HepG2 (cell line): ENCODE results near the gene FAM180A. TPM values are rescaled to one million over a fixed set of nuclear protein-coding genes. Genes with fewer than 3 reads are reported as not detected.

ENCODE experiments used
- ATAC-seq: fragments of 200-7000 bp; cut with Tn5 transposase; 3 replicates; pipeline ENCODE4 v1.9.1; 2020; ENCODE audit warnings: mild to moderate bottlenecking, moderate library complexity
- BruUV-seq: library from RNA; stranded (reverse); fragments of 400-500 nt; replicated peaks from 2 replicates; lab custom pipeline; 2021; lab: Mats Ljungman, UMichigan
- CTCF ChIA-PET: fragments of 300-600 bp; formaldehyde crosslinking; extraction: SDS; loops from one replicate; lab custom pipeline; 2021; ENCODE audit warnings: low total read pairs, inconsistent platforms, low intra/inter-chr PET ratio; lab: Yijun Ruan, JAX
- POLR2A ChIA-PET: fragments of 350-600 bp; sonication (Branson Sonifier 250); formaldehyde crosslinking; loops from one replicate; lab custom pipeline; 2020; ENCODE audit warnings: antibody characterized with exemption, inconsistent platforms; lab: Yijun Ruan, JAX
- DNase-seq: peaks from one replicate; pipeline ENCODE4 v3.0.0-alpha.2; 2015; ENCODE audit warnings: low spot score
- FAIRE-seq: peaks from 3 replicates; lab custom pipeline; 2011; peaks lifted over from hg19 to GRCh38; lab: Jason Lieb, UNC
- H2AFZ ChIP-seq: one replicate; pipeline ENCODE4 v1.6.1; 2011; ENCODE audit warnings: low read length, inconsistent platforms
- H3K27ac ChIP-seq: fragments of 300-600 bp; 3 replicates; pipeline ENCODE4 v1.8.0; 2011; ENCODE audit warnings: mixed run types, mild to moderate bottlenecking, mixed read lengths, low read length, inconsistent platforms; ENCODE audit not compliant: insufficient read depth; ENCODE audit errors: extremely low read length
- H3K27me3 ChIP-seq, 2 experiments: fragments of 200-600 bp in 1 of 2; 2 replicates in 1 of 2; 3 replicates in 1 of 2; pipeline versions ENCODE4 v1.6.0 to v1.8.0; 2011; ENCODE audit warnings: low read length in 2 of 2, mild to moderate bottlenecking in 2 of 2, moderate library complexity in 2 of 2, inconsistent platforms in 1 of 2; ENCODE audit not compliant: insufficient read depth in 2 of 2, control insufficient read depth in 1 of 2
- H3K36me3 ChIP-seq, 2 experiments: fragments of 200-600 bp in 1 of 2; replicated peaks in 1 of 2; 2 replicates in 1 of 2; 3 replicates in 1 of 2; pipeline versions ENCODE4 v1.5.1 to v1.8.0; 2011; ENCODE audit warnings: low read length in 2 of 2, inconsistent platforms in 1 of 2; ENCODE audit not compliant: insufficient read depth in 2 of 2, control insufficient read depth in 1 of 2
- H3K4me1 ChIP-seq: 2 replicates; pipeline ENCODE4 v1.5.1; 2012; ENCODE audit warnings: low read length, inconsistent platforms; ENCODE audit not compliant: insufficient read depth
- H3K4me2 ChIP-seq: 2 replicates; pipeline ENCODE4 v1.6.0; 2011; ENCODE audit warnings: low read depth, low read length, inconsistent platforms
- H3K4me3 ChIP-seq, 3 experiments: fragments of 200-600 bp in 1 of 3; sonication (generic), shearing (Covaris generic) in 1 of 3; replicated peaks in 1 of 3; 2 replicates each; pipeline ENCODE4 v1.5.1; 2011 to 2016; ENCODE audit warnings: low read length in 3 of 3, inconsistent platforms in 2 of 3, low read depth in 2 of 3, mild to moderate bottlenecking in 2 of 3, control low read depth in 1 of 3, mixed read lengths in 1 of 3; ENCODE audit not compliant: insufficient read depth in 1 of 3
- H3K79me2 ChIP-seq: one replicate; pipeline ENCODE4 v1.6.1; 2011; ENCODE audit warnings: low read length, inconsistent platforms; ENCODE audit not compliant: insufficient read depth
- H3K9ac ChIP-seq: 2 replicates; pipeline ENCODE4 v1.6.0; 2011; ENCODE audit warnings: mild to moderate bottlenecking, low read depth, low read length, inconsistent platforms; ENCODE audit not compliant: insufficient read depth
- H3K9me3 ChIP-seq: 2 replicates; pipeline ENCODE4 v1.5.1; 2012; ENCODE audit warnings: mild to moderate bottlenecking, low read length
- H4K20me1 ChIP-seq: 2 replicates; pipeline ENCODE4 v1.6.0; 2011; ENCODE audit warnings: inconsistent platforms, mild to moderate bottlenecking, low read length, moderate library complexity; ENCODE audit not compliant: insufficient read depth
- BCL6 ChIP-seq: IDR thresholded peaks from 2 replicates; pipeline ENCODE4 v1.6.1; 2016; ENCODE audit warnings: missing genetic modification reagents, missing compliant biosample characterization
- CREBL2 ChIP-seq: sonication (generic); formaldehyde crosslinking; IDR thresholded peaks from 2 replicates; pipeline ENCODE4 v1.8.1; 2023; ENCODE audit warnings: missing genetic modification reagents, mild to moderate bottlenecking, borderline replicate concordance
- FOXA3 ChIP-seq: IDR thresholded peaks from 2 replicates; pipeline ENCODE4 v1.6.1; 2016; ENCODE audit warnings: missing genetic modification reagents, missing compliant biosample characterization
- FOXK2 ChIP-seq: fragments of 450-650 bp; IDR thresholded peaks from 2 replicates; pipeline ENCODE4 v1.6.1; 2016
- KLF6 ChIP-seq: IDR thresholded peaks from 2 replicates; pipeline ENCODE4 v1.8.0; 2016; ENCODE audit warnings: missing biosample characterization, missing genetic modification reagents
- MAF1 ChIP-seq: sonication (generic); formaldehyde crosslinking; IDR thresholded peaks from 2 replicates; pipeline ENCODE4 v1.5.0; 2020; ENCODE audit warnings: missing genetic modification reagents, borderline replicate concordance
- NFYC ChIP-seq: IDR thresholded peaks from 2 replicates; pipeline ENCODE4 v1.6.1; 2016; ENCODE audit warnings: missing genetic modification reagents, missing compliant biosample characterization
- NR1H2 ChIP-seq: sonication (generic); formaldehyde crosslinking; IDR thresholded peaks from 2 replicates; pipeline ENCODE4 v1.8.1; 2022; ENCODE audit warnings: low read depth, missing genetic modification reagents, borderline replicate concordance
- RORA ChIP-seq: sonication (generic); formaldehyde crosslinking; IDR thresholded peaks from 2 replicates; pipeline ENCODE4 v1.5.0; 2020; ENCODE audit warnings: mild to moderate bottlenecking, missing genetic modification reagents, moderate library complexity
- SMARCE1 ChIP-seq: fragments of 450-650 bp; IDR thresholded peaks from 2 replicates; pipeline ENCODE4 v1.6.1; 2017; ENCODE audit warnings: borderline replicate concordance
- ZNF12 ChIP-seq: sonication (generic); formaldehyde crosslinking; IDR thresholded peaks from 2 replicates; pipeline ENCODE4 v1.5.0; 2020; ENCODE audit warnings: missing genetic modification reagents
- ZNF124 ChIP-seq: sonication (generic); formaldehyde crosslinking; IDR thresholded peaks from 2 replicates; pipeline ENCODE4 v1.4.0; 2020; ENCODE audit warnings: missing genetic modification reagents
- ZNF20 ChIP-seq: sonication (generic); formaldehyde crosslinking; IDR thresholded peaks from 2 replicates; pipeline ENCODE4 v1.4.0; 2020; ENCODE audit warnings: mild to moderate bottlenecking, moderate library complexity, missing genetic modification reagents
- ZNF251 ChIP-seq: sonication (generic); formaldehyde crosslinking; IDR thresholded peaks from 2 replicates; pipeline ENCODE4 v1.9.0; 2021; ENCODE audit warnings: mild to moderate bottlenecking, missing genetic modification reagents
- ZNF30 ChIP-seq: sonication (generic); formaldehyde crosslinking; IDR thresholded peaks from 2 replicates; pipeline ENCODE4 v1.5.0; 2020; ENCODE audit warnings: mild to moderate bottlenecking, missing genetic modification reagents
- ZNF691 ChIP-seq: sonication (generic); formaldehyde crosslinking; IDR thresholded peaks from 2 replicates; pipeline ENCODE4 v1.4.0; 2020; ENCODE audit warnings: missing genetic modification reagents, low read depth, mild to moderate bottlenecking, borderline replicate concordance
- ZSCAN30 ChIP-seq: sonication (generic); formaldehyde crosslinking; IDR thresholded peaks from 2 replicates; pipeline ENCODE4 v1.5.0; 2020; ENCODE audit warnings: mild to moderate bottlenecking, missing genetic modification reagents
- WGBS: methylation state at CpG from one replicate; pipeline ENCODE4 v1.1.6; 2017; ENCODE audit warnings: low lambda C conversion rate; 5-methylcytosine and 5-hydroxymethylcytosine counted together
- in situ Hi-C: cut with HindIII; loops from 2 replicates; pipeline ENCODE4 v1.10.0; 2017; ENCODE audit warnings: low pct_unique_long_range_greater_than_20kb; ENCODE audit not compliant: extremely low pct_ligation_motif_present
- intact Hi-C: fragments of 100-400 bp; cut with micrococcal nuclease; formaldehyde crosslinking; loops from one replicate; pipeline ENCODE4 v1.10.0; 2022; ENCODE audit not compliant: unreplicated experiment
- polyA plus RNA-seq, 8 experiments: library from polyadenylated mRNA; depleted of rRNA in 3 of 8; stranded (reverse) in 7 of 8; unstranded in 1 of 8; fragments of >200 nt; fragmentation: Illumina TruSeq in 4 of 8; extraction: Trizol in 4 of 8; gene quantifications; 2 replicates each; pipeline versions ENCODE4 v1.2.1 to v1.2.3, GENCODE V29; 2011 to 2016; ENCODE audit warnings: low read depth in 4 of 8, missing spikeins in 1 of 8, mixed read lengths in 1 of 8; ENCODE audit not compliant: insufficient read depth in 1 of 8
- total RNA-seq, 5 experiments: library from RNA; depleted of rRNA; stranded (reverse); fragments of >200 nt; fragmentation: Illumina TruSeq; extraction: Trizol; gene quantifications; 2 replicates each; pipeline ENCODE4 v1.2.3, GENCODE V29; 2016; ENCODE audit warnings: low read depth in 1 of 5
- TF ChIP-seq, protein P1 (sequence below): sonication (generic); formaldehyde crosslinking; IDR thresholded peaks from 2 replicates; pipeline ENCODE4 v1.5.0; 2020; ENCODE audit warnings: missing genetic modification reagents
- TF ChIP-seq, protein P2 (sequence below): sonication (generic); formaldehyde crosslinking; IDR thresholded peaks from 2 replicates; pipeline ENCODE4 v1.8.1; 2023; ENCODE audit warnings: mild to moderate bottlenecking, missing genetic modification reagents
- TF ChIP-seq, protein P3 (sequence below): sonication (generic); formaldehyde crosslinking; IDR thresholded peaks from 2 replicates; pipeline ENCODE4 v1.4.0; 2020; ENCODE audit warnings: missing genetic modification reagents

The FAM180A gene
- total and polyA plus RNA-seq, 2 of the 13 experiments (the other 11 are each of a cell fraction or from before 2014, with no cell fraction given): not detected

DNA sequence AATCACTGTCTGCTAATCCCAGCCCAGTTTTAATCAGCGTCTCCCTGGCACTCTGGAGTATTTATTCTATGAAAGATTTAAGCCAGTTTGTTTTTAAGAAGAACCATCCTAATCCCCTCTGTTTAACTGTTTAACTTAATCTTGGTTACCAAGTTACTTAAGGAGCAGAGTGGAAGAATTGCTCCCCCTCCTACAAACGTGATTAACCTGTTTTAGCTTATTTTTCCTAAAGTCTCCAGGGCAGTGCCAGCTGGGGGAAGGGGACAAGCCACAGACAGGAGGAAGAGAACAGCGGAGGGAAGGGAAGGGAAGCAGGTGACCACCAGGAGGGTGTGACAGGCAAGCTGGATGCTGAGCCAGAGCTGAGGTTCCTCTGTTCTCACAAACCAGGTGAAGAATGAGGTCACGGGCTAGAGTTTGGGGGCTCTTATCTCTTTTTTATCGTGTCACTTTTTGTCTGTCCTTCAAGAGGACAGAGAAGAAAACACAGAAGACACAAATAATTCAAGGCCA is 22.3 kb downstream of the FAM180A start (continued):
- TF ChIP-seq CREBL2 (CRISPR knock-in tag): no peak
- TF ChIP-seq, protein P1, sequence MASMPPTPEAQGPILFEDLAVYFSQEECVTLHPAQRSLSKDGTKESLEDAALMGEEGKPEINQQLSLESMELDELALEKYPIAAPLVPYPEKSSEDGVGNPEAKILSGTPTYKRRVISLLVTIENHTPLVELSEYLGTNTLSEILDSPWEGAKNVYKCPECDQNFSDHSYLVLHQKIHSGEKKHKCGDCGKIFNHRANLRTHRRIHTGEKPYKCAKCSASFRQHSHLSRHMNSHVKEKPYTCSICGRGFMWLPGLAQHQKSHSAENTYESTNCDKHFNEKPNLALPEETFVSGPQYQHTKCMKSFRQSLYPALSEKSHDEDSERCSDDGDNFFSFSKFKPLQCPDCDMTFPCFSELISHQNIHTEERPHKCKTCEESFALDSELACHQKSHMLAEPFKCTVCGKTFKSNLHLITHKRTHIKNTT (CRISPR knock-in tag): no peak
- TF ChIP-seq, protein P2, sequence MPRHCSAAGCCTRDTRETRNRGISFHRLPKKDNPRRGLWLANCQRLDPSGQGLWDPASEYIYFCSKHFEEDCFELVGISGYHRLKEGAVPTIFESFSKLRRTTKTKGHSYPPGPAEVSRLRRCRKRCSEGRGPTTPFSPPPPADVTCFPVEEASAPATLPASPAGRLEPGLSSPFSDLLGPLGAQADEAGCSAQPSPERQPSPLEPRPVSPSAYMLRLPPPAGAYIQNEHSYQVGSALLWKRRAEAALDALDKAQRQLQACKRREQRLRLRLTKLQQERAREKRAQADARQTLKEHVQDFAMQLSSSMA: no peak
- TF ChIP-seq BCL6 (CRISPR knock-in tag): no peak

DNA sequence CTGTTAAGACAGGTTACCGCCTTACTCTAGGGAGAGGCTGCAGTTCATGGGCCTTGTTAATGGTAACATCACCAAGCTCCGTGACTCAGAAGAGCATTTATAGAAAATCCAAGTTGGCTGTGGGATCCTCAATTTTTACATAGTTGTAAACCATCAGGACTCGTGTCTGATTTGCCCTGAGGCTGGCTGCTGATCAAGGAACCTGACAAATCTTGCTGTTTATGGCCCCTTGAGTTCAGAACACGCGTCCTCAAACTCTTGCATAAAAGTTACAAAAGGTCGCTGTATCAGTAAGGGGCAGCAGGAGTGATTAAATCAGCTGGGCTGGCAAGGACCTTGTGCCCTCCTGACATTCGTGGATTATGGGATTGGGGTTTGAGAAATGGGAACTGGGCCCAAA is 25.2 kb downstream of the FAM180A start:
- H3K27me3 ChIP-seq: peaks cover 3 to 45% of the 10 kb centered on the region in 2 experiments
- no peak overlapping the region for H3K27ac ChIP-seq
- intact Hi-C loops: no loop called here
- H3K4me3 ChIP-seq: no peak overlapping the region
- CTCF ChIA-PET: no interaction called here
- H3K9me3 ChIP-seq: no peaks in the 10 kb centered on the region
- H3K4me1 ChIP-seq: 0 out of 2 replicates have a peak, but pooled peaks cover 10% of the 10 kb centered on the region
- no peaks in the 10 kb centered on the region for H3K36me3 ChIP-seq
- H3K4me2 ChIP-seq: no peak overlapping the region
- FAIRE-seq (no peak), DNase-seq (no peak), ATAC-seq (no peak)
- H4K20me1 ChIP-seq: no peaks in the 10 kb centered on the region
- POLR2A ChIA-PET: no interaction called here
- H3K9ac ChIP-seq: no peak overlapping the region
- H3K79me2 ChIP-seq: no peaks in the 10 kb centered on the region
- H2AFZ ChIP-seq: no peak overlapping the region
- in situ Hi-C loops: no loop called here
- no TSS peak for BruUV-seq
- 0% methylated on average over 6 of the region's 7 CpGs for WGBS
- TF ChIP-seq RORA (CRISPR knock-in tag): no peak
- TF ChIP-seq ZNF30: no peak
- no peak for TF ChIP-seq ZSCAN30 (CRISPR knock-in tag)
- no peak for TF ChIP-seq ZNF691 (CRISPR knock-in tag)
- TF ChIP-seq KLF6 (CRISPR knock-in tag): no peak
- TF ChIP-seq ZNF251: no peak
- TF ChIP-seq, protein P3, sequence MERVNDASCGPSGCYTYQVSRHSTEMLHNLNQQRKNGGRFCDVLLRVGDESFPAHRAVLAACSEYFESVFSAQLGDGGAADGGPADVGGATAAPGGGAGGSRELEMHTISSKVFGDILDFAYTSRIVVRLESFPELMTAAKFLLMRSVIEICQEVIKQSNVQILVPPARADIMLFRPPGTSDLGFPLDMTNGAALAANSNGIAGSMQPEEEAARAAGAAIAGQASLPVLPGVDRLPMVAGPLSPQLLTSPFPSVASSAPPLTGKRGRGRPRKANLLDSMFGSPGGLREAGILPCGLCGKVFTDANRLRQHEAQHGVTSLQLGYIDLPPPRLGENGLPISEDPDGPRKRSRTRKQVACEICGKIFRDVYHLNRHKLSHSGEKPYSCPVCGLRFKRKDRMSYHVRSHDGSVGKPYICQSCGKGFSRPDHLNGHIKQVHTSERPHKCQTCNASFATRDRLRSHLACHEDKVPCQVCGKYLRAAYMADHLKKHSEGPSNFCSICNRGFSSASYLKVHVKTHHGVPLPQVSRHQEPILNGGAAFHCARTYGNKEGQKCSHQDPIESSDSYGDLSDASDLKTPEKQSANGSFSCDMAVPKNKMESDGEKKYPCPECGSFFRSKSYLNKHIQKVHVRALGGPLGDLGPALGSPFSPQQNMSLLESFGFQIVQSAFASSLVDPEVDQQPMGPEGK (CRISPR knock-in tag): no peak
- TF ChIP-seq SMARCE1: no peak
- no peak for TF ChIP-seq NFYC
- no peak for TF ChIP-seq ZNF124 (CRISPR knock-in tag)
- TF ChIP-seq ZNF20 (CRISPR knock-in tag): no peak
- no peak for TF ChIP-seq FOXK2
- TF ChIP-seq ZNF12: no peak
- no peak for TF ChIP-seq FOXA3 (CRISPR knock-in tag)
- TF ChIP-seq NR1H2 (CRISPR knock-in tag): no peak
- TF ChIP-seq MAF1 (CRISPR knock-in tag): no peak
